SHP77 (cell line): ENCODE results near the gene SERINC1.
"Not testable (repeated sequence)": the region's sequence is repeated elsewhere in the genome, so short reads cannot be mapped to it uniquely, and the experiment has no call there.

Experiments
- DNase-seq, 2 experiments: peaks; one replicate each; lab custom pipeline; 2025; lab: John Stamatoyannopoulos, UW

The SERINC1 gene

GRCh38 chr6:122471107-122472021 lies at the start of gene SERINC1:
Gene SERINC1 (minus strand): TSS chr6:122471807. CDS start chr6:122471737, 70 bp downstream.
- peak; percentile 86 to 94 for DNase-seq

DNA sequence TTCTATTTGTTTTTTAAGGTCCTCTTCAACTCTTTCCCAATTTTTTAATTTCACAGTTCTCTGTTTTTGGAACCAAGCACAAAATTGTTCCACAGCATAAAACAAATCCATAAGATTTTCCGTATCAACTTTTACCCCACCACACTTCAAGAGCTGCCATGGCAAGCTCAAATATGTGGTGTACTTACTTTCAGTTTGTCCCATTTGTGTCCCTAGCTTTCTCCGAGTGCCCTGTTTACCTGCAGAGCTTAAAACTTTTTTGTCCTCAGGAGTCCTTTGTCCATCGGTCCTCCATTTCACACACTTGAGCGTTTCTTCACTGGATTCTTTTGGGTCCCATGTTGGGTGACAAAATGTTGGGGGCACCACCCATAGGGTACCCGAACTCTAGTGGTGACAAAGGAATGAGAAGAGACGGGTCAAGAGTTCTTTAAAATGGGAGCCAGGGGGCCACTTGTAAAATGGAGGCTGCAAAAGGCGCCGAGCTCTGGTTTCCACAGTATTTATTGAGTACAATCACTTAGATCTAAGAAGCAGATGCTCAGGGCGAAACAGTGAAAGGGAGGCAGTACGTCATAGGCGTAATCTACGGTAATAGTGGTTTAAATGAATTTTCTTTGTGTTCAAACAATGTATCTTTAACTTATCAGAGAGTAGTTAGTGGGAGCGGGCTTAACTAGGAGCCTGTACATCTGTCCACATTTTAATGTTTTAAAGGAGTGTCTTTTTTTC lies 39.8 kb upstream of the SERINC1 start:
- DNase-seq, result no peak

DNA sequence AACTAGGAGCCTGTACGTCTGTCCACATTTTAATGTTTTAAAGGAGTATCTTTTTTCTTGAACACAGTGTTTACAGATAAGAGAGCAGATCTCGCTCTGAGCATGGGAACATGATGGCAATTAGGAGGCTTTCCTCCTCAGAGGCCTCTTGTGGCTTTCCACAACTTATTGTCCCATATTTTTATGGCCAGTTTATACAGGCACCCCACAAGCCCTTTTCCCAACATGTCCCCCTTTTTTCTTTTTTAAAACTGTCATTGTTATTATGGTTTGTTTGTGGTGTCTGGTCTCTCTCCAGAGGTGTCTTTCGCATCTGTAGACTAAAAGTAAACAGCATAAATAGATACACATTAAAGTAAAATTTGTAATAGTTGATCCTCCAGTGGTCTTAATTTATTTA lies 33.6 kb upstream of the SERINC1 start:
- DNase-seq, result not testable (repeated sequence)

GRCh38 chr6:122501475-122501874 lies 29.9 kb upstream of the SERINC1 start:
- DNase-seq, result no peak

DNA sequence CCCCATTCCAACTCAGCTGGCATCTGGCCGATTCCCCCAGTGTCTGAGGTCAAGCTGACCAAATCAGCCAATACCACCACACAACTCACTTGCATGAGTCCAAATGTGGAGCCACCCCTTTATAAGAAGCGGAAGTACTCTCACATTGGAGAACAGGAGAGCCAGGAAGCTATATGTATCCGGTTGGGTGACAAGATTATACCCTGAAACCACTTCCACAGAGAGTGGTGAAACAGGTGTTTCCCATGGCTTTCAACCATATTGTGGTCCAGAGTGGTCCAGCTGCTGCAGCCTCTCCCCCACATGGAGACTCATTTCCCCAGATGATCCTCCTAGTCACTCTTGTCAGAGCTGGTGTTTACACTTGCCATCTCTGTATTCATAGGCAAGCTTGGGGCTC lies 24.0 kb upstream of the SERINC1 start:
- DNase-seq, result no peak

- DNase-seq, result peak; percentile 38 to 48
These were observed 23.2 kb upstream of the SERINC1 start for GRCh38 chr6:122494665-122495272.

DNA sequence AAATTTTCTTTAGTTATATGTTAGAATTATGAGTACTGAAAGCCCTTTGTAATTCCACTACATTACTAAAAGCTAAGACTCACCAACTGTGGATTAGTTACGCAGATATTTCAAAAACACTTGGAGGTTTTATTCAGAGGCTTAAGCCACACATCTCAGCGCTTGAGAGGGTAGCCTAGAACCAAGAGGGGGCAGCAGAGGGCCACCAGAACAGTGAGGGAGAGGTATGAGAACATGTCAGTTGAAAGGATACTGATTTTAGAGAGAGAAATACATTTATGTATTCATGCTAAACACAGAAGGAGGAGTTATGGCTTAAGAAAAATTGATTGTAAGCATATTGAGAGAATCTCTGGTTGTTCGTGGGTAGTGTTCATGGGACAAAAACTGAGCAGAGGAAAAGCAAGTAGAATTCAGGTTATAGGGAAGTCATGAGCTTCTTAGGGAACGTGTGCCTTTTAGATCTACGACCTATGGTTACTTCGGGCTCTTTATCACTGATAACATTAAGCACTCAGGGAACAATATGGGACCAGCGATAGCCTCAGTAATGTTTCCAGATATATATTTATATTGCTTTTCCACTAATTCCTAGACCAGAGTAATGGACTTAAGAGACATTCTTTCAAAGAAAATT lies 20.4 kb upstream of the SERINC1 start:
- DNase-seq, result peak; percentile 74 to 77

GRCh38 chr6:122490607-122491006 lies 19.0 kb upstream of the SERINC1 start:
- no peak for DNase-seq

- no peak for DNase-seq
These were observed 13.2 kb upstream of the SERINC1 start for GRCh38 chr6:122484760-122485159.

- no peak for DNase-seq
These were observed 11.1 kb upstream of the SERINC1 start for GRCh38 chr6:122482750-122483080.

DNA sequence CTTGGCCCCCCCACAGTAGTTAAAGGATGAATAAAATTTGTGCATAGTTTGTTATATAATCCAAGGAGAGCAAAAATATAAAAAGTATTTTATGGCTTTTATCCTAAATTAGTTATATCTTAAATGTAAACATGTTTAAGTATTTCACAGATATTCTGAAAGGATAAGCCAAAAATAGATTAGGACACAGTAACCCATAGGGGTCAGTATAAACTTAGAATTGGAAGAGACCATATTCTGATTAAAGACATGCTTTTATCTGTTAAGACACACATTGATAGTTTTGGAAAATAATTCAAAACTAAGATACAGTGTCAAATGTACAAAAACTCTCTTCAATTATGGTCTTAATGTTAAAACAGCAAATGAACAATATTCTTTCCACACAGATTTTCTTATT lies 4.5 kb upstream of the SERINC1 start:
- peak; percentile 9 to 19 for DNase-seq

GRCh38 chr6:122472022-122472340 lies 374 bp upstream of the SERINC1 start:
- DNase-seq, result no peak

GRCh38 chr6:122461885-122462284 lies 9.7 kb downstream of the SERINC1 start:
- no peak for DNase-seq

GRCh38 chr6:122459865-122460416 lies 11.7 kb downstream of the SERINC1 start:
- DNase-seq, result not testable (repeated sequence)

- DNase-seq, result no peak
These were observed 12.4 kb downstream of the SERINC1 start for GRCh38 chr6:122459240-122459639.

- no peak for DNase-seq
These were observed 13.5 kb downstream of the SERINC1 start for GRCh38 chr6:122458087-122458486.

- not testable (repeated sequence) for DNase-seq
These were observed 16.5 kb downstream of the SERINC1 start for GRCh38 chr6:122455116-122455515.

GRCh38 chr6:122454673-122455072 lies 16.9 kb downstream of the SERINC1 start:
- DNase-seq, result no peak

GRCh38 chr6:122452509-122452908 lies 19.1 kb downstream of the SERINC1 start:
- DNase-seq, result no peak

DNA sequence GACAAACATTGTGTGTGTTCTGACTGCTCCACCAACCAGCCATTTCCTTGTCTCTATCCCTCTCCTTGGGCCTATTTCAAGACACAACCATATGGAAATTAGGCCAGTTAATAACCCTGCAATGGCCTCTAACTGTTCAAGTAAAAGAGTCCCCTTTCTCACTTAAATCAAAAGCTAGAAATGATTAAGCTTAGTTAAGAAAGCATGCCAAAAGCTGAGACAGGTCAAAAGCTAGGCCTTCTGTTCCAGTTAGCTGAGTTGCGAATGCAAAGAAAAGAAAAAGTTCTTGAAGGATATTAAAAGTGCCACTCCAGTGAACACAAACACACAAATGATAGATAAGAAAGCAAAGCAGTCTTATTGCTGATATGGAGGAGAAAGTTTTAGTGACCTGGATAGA lies 22.5 kb downstream of the SERINC1 start:
- no peak for DNase-seq

DNA sequence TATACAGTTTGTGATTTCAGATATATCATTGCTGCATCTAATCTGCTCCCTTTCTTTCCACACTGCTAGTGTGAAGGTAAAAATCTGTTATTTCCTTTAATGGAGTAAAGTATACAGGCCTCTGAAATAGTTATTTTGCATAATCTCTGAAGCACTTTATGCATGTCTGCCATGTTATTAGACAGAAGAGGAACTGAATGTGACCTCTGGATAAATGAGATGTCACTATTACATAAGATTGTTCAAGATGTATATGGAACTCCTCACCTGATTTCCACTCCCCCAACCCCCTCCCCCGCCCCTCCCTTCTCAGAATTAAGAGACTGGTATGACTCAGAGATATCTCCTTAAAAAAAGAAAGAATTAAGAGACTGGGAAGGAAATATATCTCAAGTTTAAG lies 26.3 kb downstream of the SERINC1 start:
- no peak for DNase-seq

GRCh38 chr6:122438975-122439374 lies 32.6 kb downstream of the SERINC1 start:
- DNase-seq, result no peak
